Pons (tissue), 1 donor: ENCODE results near the gene GCNT2.
"Not testable (repeated sequence)": the region's sequence is repeated elsewhere in the genome, so short reads cannot be mapped to it uniquely, and the experiment has no call there.

ENCODE experiments used
- DNase-seq: peaks from one replicate; pipeline ENCODE4 v3.0.0-alpha.2; 2016; ENCODE audit warnings: low spot score

GCNT2 gene

GRCh38 chr6:10660431-10661191 lies 139.5 kb downstream of the GCNT2 start:
- DNase-seq, result not testable (repeated sequence)

GRCh38 chr6:10662207-10662606 lies 141.1 kb downstream of the GCNT2 start:
- no peak for DNase-seq

- DNase-seq, result no peak
Measured at GRCh38 chr6:10662742-10663141, 141.6 kb downstream of the GCNT2 start.

- not testable (repeated sequence) for DNase-seq
Measured at GRCh38 chr6:10665595-10665994, 144.4 kb downstream of the GCNT2 start.

GRCh38 chr6:10668126-10668917 lies 147.2 kb downstream of the GCNT2 start:
- no peak for DNase-seq

- DNase-seq, result no peak
Measured at GRCh38 chr6:10676403-10676802, 155.3 kb downstream of the GCNT2 start.

- DNase-seq, result no peak
Measured at GRCh38 chr6:10678456-10678855, 157.3 kb downstream of the GCNT2 start.
